Suprapubic skin (tissue), 4 donors: Measurements from ENCODE around the gene CBFA2T3. TPM values are rescaled to one million over a fixed set of nuclear protein-coding genes. Genes with fewer than 3 reads are reported as not detected.

Experiments
- DNase-seq, 2 donors: peaks; one replicate each; pipeline ENCODE4 v3.0.0-alpha.2; 2019; ENCODE audit warnings: low spot score in 2 of 2
- H3K27ac ChIP-seq: fragments of 200-600 bp; sonication (generic); one replicate; pipeline ENCODE4 v1.5.1; 2019
- H3K27me3 ChIP-seq: fragments of 200-600 bp; sonication (generic); one replicate; pipeline ENCODE4 v1.5.1; 2019
- H3K36me3 ChIP-seq: fragments of 200-600 bp; sonication (generic); one replicate; pipeline ENCODE4 v1.5.1; 2019
- H3K4me1 ChIP-seq: fragments of 200-600 bp; sonication (generic); one replicate; pipeline ENCODE4 v1.5.1; 2019
- H3K4me3 ChIP-seq: fragments of 200-600 bp; sonication (generic); one replicate; pipeline ENCODE4 v1.5.1; 2019; ENCODE audit warnings: mild to moderate bottlenecking
- H3K9me3 ChIP-seq: fragments of 200-600 bp; sonication (generic); one replicate; pipeline ENCODE4 v1.5.1; 2019
- CTCF ChIP-seq, 2 donors: fragments of 200-600 bp in 1 of 2; fragments of 450-650 bp in 1 of 2; sonication (generic) in 1 of 2; IDR thresholded peaks; one replicate each; pipeline ENCODE4 v1.5.1; 2016 to 2019; ENCODE audit warnings: antibody characterized with exemption in 2 of 2, mild to moderate bottlenecking in 1 of 2, moderate library complexity in 1 of 2
- EP300 ChIP-seq: sonication (generic); formaldehyde crosslinking; IDR thresholded peaks from one replicate; pipeline ENCODE4 v1.6.1; 2017; ENCODE audit warnings: antibody characterized with exemption
- POLR2A ChIP-seq, 2 donors: fragments of 450-650 bp; IDR thresholded peaks; one replicate each; pipeline ENCODE4 v1.6.1; 2017; ENCODE audit warnings: antibody characterized with exemption in 2 of 2, mild to moderate bottlenecking in 2 of 2, moderate library complexity in 2 of 2
- POLR2AphosphoS5 ChIP-seq, 3 donors: sonication (generic); formaldehyde crosslinking; IDR thresholded peaks; one replicate each; pipeline ENCODE4 v1.6.1; 2017; ENCODE audit warnings: antibody characterized with exemption in 3 of 3
- WGBS: methylation state at CpG from one replicate; pipeline ENCODE4 v1.1.5; 2018; 5-methylcytosine and 5-hydroxymethylcytosine counted together
- total RNA-seq, 4 donors: library from RNA; depleted of rRNA; stranded (reverse); fragments of >200 nt; gene quantifications; one replicate each; pipeline ENCODE4 v1.1.0, GENCODE V29; 2016

Gene CBFA2T3
- total RNA-seq, 4 donors from 2014 or later: 1.5 to 6.6 (median 2.9) TPM

GRCh38 chr16:88995746-88996535 is 18.9 kb upstream of the CBFA2T3 start:
- WGBS: 83% methylated on average over 16 of the region's 28 CpGs
- no peak for TF ChIP-seq POLR2A (IDR thresholded peaks at IDR 0.05)
- no peak for TF ChIP-seq EP300
- TF ChIP-seq CTCF (IDR thresholded peaks at IDR 0.05): no peak
- no peak for TF ChIP-seq POLR2AphosphoS5 (IDR thresholded peaks at IDR 0.05)
- H3K4me1 ChIP-seq: no peaks in the 10 kb centered on the region
- no peak overlapping the region for H3K27ac ChIP-seq
- peaks cover 73% of the 10 kb centered on the region for H3K27me3 ChIP-seq
- DNase-seq: no peak
- H3K4me3 ChIP-seq: no peak overlapping the region
- H3K9me3 ChIP-seq: no peaks in the 10 kb centered on the region
- no peaks in the 10 kb centered on the region for H3K36me3 ChIP-seq

GRCh38 chr16:88995194-88995593 is 18.2 kb upstream of the CBFA2T3 start:
- no peaks in the 10 kb centered on the region for H3K9me3 ChIP-seq
- H3K36me3 ChIP-seq: no peaks in the 10 kb centered on the region
- H3K4me3 ChIP-seq: no peak overlapping the region
- no peak for DNase-seq
- no peak for TF ChIP-seq POLR2A (IDR thresholded peaks at IDR 0.05)
- H3K4me1 ChIP-seq: no peaks in the 10 kb centered on the region
- H3K27ac ChIP-seq: no peak overlapping the region
- peaks cover 73% of the 10 kb centered on the region for H3K27me3 ChIP-seq
- WGBS: 71% methylated on average over 16 of the region's 16 CpGs

- Histone ChIP-seq H3K36me3 (no peaks in the 10 kb centered on the region), H3K9me3 (no peaks in the 10 kb centered on the region), H3K27ac (no peak overlapping the region), H3K27me3 (peaks cover 73% of the 10 kb centered on the region), H3K4me1 (no peaks in the 10 kb centered on the region), H3K4me3 (no peak overlapping the region)
- no peak for DNase-seq
- WGBS: 61% methylated on average over 12 of the region's 12 CpGs
- TF ChIP-seq POLR2AphosphoS5 (IDR thresholded peaks at IDR 0.05): no peak
- TF ChIP-seq EP300: no peak
- TF ChIP-seq POLR2A (IDR thresholded peaks at IDR 0.05): no peak
- TF ChIP-seq CTCF (IDR thresholded peaks at IDR 0.05): no peak
Observed at GRCh38 chr16:88994695-88995094, 17.7 kb upstream of the CBFA2T3 start.

- no peak overlapping the region for H3K4me3 ChIP-seq
- H3K36me3 ChIP-seq: no peaks in the 10 kb centered on the region
- no peaks in the 10 kb centered on the region for H3K9me3 ChIP-seq
- H3K27me3 ChIP-seq: peaks cover 79% of the 10 kb centered on the region
- no peak for TF ChIP-seq POLR2AphosphoS5 (IDR thresholded peaks at IDR 0.05)
- no peak for TF ChIP-seq POLR2A (IDR thresholded peaks at IDR 0.05)
- no peak for TF ChIP-seq CTCF (IDR thresholded peaks at IDR 0.05)
- no peak for TF ChIP-seq EP300
- no peaks in the 10 kb centered on the region for H3K4me1 ChIP-seq
- DNase-seq: no peak
- 89% methylated on average over 3 of the region's 19 CpGs for WGBS
- H3K27ac ChIP-seq: no peak overlapping the region
Observed at GRCh38 chr16:88993946-88994600, 17.1 kb upstream of the CBFA2T3 start.

GRCh38 chr16:88993166-88993761 is 16.3 kb upstream of the CBFA2T3 start:
- Histone ChIP-seq H3K4me1 (no peaks in the 10 kb centered on the region), H3K4me3 (no peak overlapping the region), H3K27me3 (peaks cover 85% of the 10 kb centered on the region), H3K27ac (no peak overlapping the region), H3K9me3 (no peaks in the 10 kb centered on the region), H3K36me3 (no peaks in the 10 kb centered on the region)
- 3% methylated on average over 5 of the region's 6 CpGs for WGBS
- DNase-seq: no peak
- TF ChIP-seq EP300 (no peak), CTCF (IDR thresholded peaks at IDR 0.05) (no peak), POLR2A (IDR thresholded peaks at IDR 0.05) (no peak), POLR2AphosphoS5 (IDR thresholded peaks at IDR 0.05) (no peak)
